Left ventricle myocardium superior (tissue), 1 donor: ENCODE data around the gene RIIAD1. TPM values are rescaled to one million over a fixed set of nuclear protein-coding genes. Genes with fewer than 3 reads are reported as not detected.

Source experiments
- ATAC-seq: fragments of 200-7000 bp; cut with Tn5 transposase; one replicate; pipeline ENCODE4 v1.9.1; 2020; ENCODE audit warnings: mild to moderate bottlenecking, moderate library complexity
- DNase-seq: peaks from one replicate; pipeline ENCODE4 v3.0.0-alpha.2; 2020
- intact Hi-C: fragments of 100-400 bp; cut with micrococcal nuclease; formaldehyde crosslinking; loops from one replicate; pipeline ENCODE4 v1.11.0; 2022
- total RNA-seq: library from RNA; stranded (reverse); fragmentation: NEBNext Ultra II Directional; extraction: Animal tissue kit (Norgen Biotek cat#: 25700); gene quantifications from one replicate; pipeline ENCODE4 v1.2.1, GENCODE V29; 2021
- donor health status: DM: no; HTN: yes; CAD: no; lungs with severe emphysema.

RIIAD1 gene
- total RNA-seq, 1 donor from 2014 or later: 4.4 TPM

- DNase-seq: no peak
- ATAC-seq: no peak
- intact Hi-C loops: no loop called here
These were observed 52.4 kb downstream of the RIIAD1 start for GRCh38 chr1:151773702-151774101.

- DNase-seq (no peak), ATAC-seq (no peak)
- intact Hi-C loops: no loop called here
These were observed 53.1 kb downstream of the RIIAD1 start for GRCh38 chr1:151774256-151774922.

DNA sequence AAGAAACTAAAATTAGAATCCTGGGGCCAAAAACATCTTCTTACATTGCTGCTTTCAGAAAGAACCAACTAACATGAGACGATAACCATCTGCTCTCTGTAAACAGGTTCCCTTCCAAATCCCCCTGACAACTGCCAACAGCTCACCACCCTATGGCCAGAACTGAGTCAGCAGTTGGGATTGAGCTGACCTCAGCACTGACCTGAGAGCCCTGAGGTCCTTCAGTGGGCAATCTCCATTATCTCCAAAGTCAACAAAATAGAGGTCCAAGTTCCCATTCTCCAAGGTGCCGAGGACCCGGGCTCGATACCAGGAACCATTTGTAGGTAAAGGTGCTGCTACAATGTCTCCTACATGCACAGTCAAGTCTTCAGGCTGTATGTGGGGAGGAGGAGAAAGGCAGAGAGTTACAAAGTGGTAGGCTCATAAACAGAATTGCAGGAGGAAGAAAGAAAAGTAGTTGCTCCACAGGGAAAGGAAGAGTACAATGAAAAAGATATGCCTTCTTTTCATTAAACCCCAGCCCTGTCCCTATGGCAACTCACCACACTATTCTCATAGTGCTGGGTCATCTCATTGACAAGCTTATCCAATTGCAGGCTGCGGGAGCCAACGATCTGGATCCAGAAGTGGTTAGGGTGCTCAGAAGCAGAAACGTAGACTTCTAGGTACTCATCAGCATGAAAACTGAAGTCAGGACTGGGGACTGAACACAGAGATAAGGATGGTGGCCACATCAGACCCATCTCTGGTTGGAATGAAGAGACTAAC lies 54.8 kb downstream of the RIIAD1 start:
- ATAC-seq: no peak
- DNase-seq: no peak
- intact Hi-C loops: no loop called here

- intact Hi-C loops: no loop called here
- ATAC-seq: no peak
- DNase-seq: no peak
These were observed 55.3 kb downstream of the RIIAD1 start for GRCh38 chr1:151776665-151777062.

- no peak for DNase-seq
- ATAC-seq: no peak
- intact Hi-C loops: no loop called here
These were observed 56.0 kb downstream of the RIIAD1 start for GRCh38 chr1:151777317-151777716.

Other genes with a start within 250 kb of the RIIAD1 start
- gene CGN, start 210.1 kb upstream of the RIIAD1 start, total RNA-seq: 0.92 TPM
- 3.1 TPM for gene TUFT1, start 181.2 kb upstream of the RIIAD1 start, total RNA-seq
- 33.7 TPM for gene SNX27, start 109.5 kb upstream of the RIIAD1 start, total RNA-seq
- gene CELF3, start 4.7 kb upstream of the RIIAD1 start, total RNA-seq: not detected
- 42.7 TPM for gene MRPL9, start 42.0 kb downstream of the RIIAD1 start, total RNA-seq
- 5.5 TPM for gene TDRKH, start 69.0 kb downstream of the RIIAD1 start, total RNA-seq
- gene LINGO4, start 83.9 kb downstream of the RIIAD1 start, total RNA-seq: 0.67 TPM
- gene RORC, start 110.3 kb downstream of the RIIAD1 start, total RNA-seq: 13.0 TPM
- gene C2CD4D, start 118.3 kb downstream of the RIIAD1 start, total RNA-seq: not detected
- gene THEM5, start 132.2 kb downstream of the RIIAD1 start, total RNA-seq: not detected
- gene THEM4, start 188.0 kb downstream of the RIIAD1 start, total RNA-seq: 16.6 TPM